Activated T-helper 1 cell treated with Interleukin-2 at 50 U/mL for 16 hours (primary cell): Measurements from ENCODE around the gene ACP4.
"Not testable (repeated sequence)": the region's sequence is repeated elsewhere in the genome, so short reads cannot be mapped to it uniquely, and the experiment has no call there.

Experiments
- DNase-seq: peaks from one replicate; pipeline ENCODE4 v3.0.0-alpha.2; 2020; ENCODE audit warnings: low read depth

The ACP4 gene, protein sequence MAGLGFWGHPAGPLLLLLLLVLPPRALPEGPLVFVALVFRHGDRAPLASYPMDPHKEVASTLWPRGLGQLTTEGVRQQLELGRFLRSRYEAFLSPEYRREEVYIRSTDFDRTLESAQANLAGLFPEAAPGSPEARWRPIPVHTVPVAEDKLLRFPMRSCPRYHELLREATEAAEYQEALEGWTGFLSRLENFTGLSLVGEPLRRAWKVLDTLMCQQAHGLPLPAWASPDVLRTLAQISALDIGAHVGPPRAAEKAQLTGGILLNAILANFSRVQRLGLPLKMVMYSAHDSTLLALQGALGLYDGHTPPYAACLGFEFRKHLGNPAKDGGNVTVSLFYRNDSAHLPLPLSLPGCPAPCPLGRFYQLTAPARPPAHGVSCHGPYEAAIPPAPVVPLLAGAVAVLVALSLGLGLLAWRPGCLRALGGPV

GRCh38 chr19:50790396-50790795 lies at the start of gene ACP4:
Gene ACP4 (plus strand): TSS chr19:50790415. CDS start chr19:50790415, 0 bp downstream.
- no peak for DNase-seq

DNA sequence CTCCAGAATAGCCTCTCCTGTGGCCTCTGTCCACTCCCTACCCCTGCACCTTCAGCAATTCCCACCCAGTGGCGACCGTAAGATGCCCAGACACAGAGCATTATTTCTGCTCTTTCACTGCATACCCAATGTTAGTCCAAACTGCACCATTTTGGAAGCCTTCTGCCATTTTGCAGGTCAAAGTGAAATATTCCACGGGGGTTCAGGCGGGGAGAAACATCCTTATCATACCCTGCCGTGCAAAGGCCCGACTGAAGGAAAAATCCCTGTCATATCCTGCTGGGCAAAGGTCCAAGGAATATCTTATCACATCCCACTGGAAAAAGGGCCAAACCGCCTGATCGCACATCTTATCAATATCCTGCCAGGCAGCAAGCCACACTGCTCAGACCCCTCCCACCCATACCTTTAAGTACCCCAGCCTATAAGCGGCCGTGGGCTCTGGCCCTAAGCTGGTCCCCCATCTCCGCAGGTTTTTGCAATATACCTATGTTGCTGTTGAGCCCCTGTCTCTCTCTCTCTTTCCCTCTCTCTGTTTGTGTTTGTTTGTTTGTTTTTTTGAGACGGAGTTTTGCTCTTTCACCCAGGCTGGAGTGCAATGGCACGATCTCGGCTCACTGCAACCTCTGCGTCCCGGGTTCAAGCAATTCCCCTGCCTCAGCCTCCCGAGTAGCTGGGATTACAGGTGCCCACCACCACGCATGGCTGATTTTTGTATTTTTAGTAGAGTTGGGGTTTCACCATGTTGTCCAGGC lies 48.9 kb upstream of the ACP4 start:
- DNase-seq: no peak

DNA sequence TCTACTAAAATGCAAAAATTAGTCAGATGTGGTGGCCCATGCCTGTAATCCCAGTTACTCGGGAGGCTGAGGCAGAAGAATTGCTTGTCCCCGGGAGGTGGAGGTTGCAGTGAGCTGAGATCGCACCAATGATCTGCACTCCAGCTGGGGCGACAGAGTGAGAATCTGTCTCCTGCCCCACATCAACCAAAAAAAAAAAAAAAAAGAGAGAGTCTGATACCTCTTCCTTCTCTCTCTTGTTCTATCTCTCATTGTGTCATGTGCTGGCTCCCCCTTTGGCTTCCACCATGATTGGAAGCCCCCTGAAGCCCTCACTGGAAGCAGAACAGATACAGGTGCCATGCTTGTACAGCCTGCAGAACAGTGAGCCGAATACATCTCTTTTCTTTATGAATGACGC lies 46.7 kb upstream of the ACP4 start:
- DNase-seq: no peak

DNA sequence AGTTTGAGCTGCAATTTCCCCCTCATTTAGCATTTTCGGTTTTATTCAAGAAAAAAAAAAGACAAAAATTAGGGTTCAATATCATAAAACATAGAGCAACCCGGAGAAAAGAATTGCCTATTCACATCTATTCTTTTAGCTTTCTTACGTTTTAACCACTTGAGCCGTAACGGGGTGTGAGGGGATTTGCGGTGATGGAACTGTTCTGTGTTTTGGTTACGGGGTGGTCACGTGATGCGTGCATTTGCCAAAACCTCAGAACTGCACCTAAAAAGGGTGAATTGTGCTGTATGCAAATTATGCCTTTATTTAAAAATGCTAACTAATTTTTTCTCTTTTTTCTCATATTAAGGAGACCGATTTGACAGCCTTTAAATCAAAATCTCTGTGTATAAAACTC lies 45.0 kb upstream of the ACP4 start:
- DNase-seq: no peak

DNA sequence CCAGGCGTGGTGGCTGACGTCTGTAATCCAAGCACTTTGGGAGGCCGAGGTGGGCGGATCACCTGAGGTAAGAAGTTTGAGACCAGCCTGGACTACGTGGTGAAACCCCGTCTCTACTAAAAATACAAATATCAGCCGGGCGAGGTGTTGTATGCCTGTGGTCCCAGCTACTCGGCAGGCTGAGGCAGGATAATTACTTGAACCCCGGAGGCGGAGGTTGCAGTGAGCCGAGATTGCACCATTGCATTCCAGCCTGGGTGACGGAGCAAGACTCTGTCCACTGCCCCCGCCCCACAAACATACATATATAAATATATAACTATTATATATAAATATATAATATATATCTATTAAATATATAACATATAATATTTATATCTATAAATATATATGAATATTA lies 43.1 kb upstream of the ACP4 start:
- DNase-seq: not testable (repeated sequence)

- no peak for DNase-seq
Measured at GRCh38 chr19:50749490-50749889, 40.7 kb upstream of the ACP4 start.

DNA sequence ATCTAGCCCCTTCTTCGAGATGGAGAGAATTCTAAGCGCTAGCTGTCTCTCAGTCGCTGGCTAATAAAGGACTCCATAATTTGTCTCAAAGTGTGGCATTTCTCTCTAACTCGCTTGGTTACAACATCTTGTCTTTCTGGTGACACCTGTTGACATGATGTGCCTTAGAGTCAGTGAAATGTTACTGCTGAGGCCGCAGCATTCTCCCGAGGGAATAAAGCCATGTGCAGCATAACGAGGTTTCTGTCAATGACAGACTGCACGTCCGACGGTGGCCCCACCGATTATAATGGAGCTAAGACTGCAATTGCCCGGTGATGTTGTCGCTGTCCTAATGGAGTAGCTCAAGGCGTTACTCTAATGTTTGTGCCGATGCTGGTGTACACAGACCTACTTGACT lies 40.2 kb upstream of the ACP4 start:
- no peak for DNase-seq

DNA sequence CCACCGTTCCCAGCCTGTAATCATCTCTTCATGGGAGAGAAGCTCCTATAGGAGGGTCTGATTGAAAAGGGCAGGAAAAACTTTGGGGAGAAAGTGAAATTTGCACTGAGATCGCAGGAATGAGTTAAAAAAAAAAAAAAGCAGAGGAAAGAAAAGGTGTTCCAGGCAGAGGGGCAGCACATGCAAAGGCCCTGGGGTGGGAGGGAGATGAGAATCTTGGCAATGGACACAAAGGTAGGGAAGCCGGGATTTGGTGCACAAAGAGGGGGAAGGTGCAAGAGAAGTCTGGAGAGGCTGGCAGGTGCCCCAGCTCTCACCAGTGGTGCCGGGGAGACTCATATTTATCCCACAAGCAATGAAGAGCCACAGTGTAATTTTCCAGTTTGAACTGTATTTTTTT lies 36.3 kb upstream of the ACP4 start:
- DNase-seq: no peak

DNA sequence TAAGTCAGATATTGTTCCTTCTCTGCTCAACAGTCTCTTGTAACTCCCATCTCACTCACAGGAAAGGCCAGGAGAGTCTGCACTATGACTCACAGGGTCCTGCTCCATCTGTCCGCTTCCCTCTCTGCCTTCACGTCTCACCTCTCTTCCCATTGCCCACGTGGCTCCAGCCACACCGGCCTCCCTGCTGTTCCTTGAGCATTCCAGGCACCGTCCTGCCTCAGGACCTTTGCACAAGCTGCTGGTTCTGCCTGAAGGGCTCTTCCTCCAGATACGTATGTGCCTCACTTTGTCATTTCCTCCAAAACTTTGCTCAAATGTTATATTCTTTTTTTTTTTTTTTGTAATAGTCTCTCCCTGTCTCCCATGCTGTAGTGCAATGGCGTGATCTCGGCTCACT lies 34.0 kb upstream of the ACP4 start:
- DNase-seq: not testable (repeated sequence)

- DNase-seq: not testable (repeated sequence)
Measured at GRCh38 chr19:50757624-50758023, 32.6 kb upstream of the ACP4 start.

- not testable (repeated sequence) for DNase-seq
Measured at GRCh38 chr19:50759076-50759475, 31.1 kb upstream of the ACP4 start.

DNA sequence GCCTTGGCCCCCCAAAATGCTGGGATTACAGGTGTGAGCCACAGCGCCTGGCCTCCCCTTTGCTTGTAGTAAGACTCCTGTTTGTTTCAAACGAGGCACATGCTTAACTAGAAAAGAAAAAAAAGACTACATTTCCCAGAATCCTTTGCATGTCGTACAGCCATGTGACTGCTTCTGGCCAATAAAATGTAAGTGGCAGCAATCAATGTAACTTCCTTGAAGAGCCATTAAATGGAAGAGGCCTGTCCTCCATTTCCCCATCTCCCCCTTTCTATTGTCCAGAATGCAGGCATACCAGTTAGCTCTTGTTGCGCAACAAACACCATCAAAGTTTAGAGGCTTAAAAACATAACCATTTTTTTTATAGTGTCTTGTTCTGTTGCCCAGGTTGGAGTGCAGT lies 30.3 kb upstream of the ACP4 start:
- no peak for DNase-seq

- not testable (repeated sequence) for DNase-seq
Measured at GRCh38 chr19:50761501-50761900, 28.7 kb upstream of the ACP4 start.

DNA sequence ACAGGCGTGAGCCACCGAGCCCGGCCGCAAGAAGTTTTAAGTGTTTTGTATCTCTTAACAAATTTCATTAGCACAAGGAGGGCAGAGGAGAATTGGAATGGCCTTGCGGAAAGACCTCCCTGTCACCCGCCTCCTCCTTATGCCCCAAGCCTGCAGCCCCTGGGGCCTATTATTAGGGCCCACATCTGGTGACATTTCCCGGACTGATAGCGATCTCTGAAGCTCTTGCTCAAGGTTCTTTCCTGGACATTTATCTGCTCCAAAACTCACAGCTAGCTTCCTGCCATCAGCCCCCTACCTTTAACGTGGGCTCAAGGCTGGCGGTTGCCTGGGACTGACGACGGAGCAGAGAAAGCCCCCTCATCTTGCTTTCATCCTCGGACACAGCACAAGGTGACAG lies 26.7 kb upstream of the ACP4 start:
- DNase-seq: not testable (repeated sequence)

GRCh38 chr19:50764409-50764808 lies 25.8 kb upstream of the ACP4 start:
- DNase-seq: no peak

- not testable (repeated sequence) for DNase-seq
Measured at GRCh38 chr19:50766746-50767145, 23.5 kb upstream of the ACP4 start.

GRCh38 chr19:50767263-50767662 lies 23.0 kb upstream of the ACP4 start:
- DNase-seq: not testable (repeated sequence)

DNA sequence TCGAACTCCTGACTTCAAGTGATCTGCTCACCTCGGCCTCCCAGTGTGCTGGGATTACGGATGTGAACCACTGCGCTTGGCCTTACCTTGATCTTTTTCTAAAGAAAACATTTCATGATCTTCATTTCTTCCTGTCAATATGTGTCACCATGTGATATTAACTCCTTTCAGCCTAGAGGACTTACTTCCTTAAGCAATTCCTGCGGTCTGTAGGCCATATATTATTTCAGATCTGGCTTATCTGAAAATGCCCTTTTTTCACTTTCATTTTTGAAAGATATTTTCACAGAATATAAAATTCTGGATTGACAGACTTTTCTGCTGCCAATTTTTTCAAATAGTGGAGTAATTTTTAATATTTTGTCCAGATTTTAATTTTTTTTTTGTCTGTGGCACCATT lies 21.9 kb upstream of the ACP4 start:
- no peak for DNase-seq

GRCh38 chr19:50770164-50770563 lies 20.1 kb upstream of the ACP4 start, which contains the start of gene GPR32:
Gene GPR32 (plus strand): TSS chr19:50770464. CDS start chr19:50770601, 137 bp downstream.
- not testable (repeated sequence) for DNase-seq

- DNase-seq: no peak
Measured at GRCh38 chr19:50770888-50771287, 19.3 kb upstream of the ACP4 start.

DNA sequence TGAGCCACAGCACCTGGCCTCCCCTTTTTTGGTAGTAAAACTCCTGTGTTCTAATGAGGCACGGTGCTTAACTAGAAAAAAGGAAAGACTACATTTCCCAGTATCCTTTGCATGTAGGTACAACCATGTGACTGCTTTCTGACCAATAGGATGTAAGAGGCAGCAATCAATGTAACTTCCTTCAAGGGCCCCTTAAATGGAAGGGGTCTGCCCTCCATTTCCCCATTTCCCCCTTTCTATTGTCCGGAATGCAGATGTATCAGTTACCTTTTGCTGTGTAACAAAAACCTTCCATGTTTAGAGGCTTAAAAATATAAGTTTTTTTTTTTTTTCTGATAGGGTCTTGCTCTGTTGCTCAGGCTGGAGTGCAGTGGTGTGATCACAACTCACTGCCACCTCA lies 17.7 kb upstream of the ACP4 start:
- no peak for DNase-seq

- DNase-seq: not testable (repeated sequence)
Measured at GRCh38 chr19:50772912-50773311, 17.3 kb upstream of the ACP4 start.

DNA sequence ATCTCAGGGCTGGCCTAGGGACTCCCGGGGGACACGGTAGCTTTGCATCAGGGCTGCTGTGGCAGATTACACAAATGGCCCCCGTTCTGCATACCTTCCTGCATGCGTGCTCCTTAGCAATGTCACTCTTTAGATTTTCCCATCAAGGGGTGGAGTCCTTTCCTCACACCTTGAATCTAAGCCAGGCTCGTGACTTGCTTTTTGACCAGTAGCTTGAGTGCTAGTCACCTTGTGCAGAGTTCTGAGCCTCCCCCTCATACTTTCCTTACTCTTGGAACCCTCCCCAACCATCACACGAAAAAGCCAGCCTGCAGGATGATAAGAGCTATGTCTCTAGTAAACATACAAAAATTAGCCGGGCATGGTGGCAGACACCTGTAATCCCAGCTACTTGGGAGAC lies 16.8 kb upstream of the ACP4 start:
- DNase-seq: not testable (repeated sequence)
